ENCODE results near the gene FAU.

FAU gene

GRCh38 chr11:65136515-65137096 lies 14.7 kb upstream of the FAU start:
- DNase-seq (ENCODE audit: low read depth in 2 of 2, low spot score in 1 of 2) = no peak

GRCh38 chr11:65135633-65136145 lies 13.8 kb upstream of the FAU start:
- no peak for DNase-seq (ENCODE audit: low read depth in 2 of 2, low spot score in 1 of 2)

GRCh38 chr11:65134952-65135632 lies 13.2 kb upstream of the FAU start:
- DNase-seq (ENCODE audit: low read depth in 2 of 2, low spot score in 1 of 2) = peak; percentile 52 to 71

- DNase-seq (ENCODE audit: low read depth in 2 of 2, low spot score in 1 of 2) = peak; percentile 82 to 86
These were observed 12.5 kb upstream of the FAU start, which contains the start of gene SYVN1 for GRCh38 chr11:65134240-65134951. TSS of gene SYVN1 (minus strand) at chr11:65134519. CDS start at chr11:65133601, 918 bp downstream.

GRCh38 chr11:65133724-65134123 lies 11.8 kb upstream of the FAU start:
- no peak for DNase-seq (ENCODE audit: low read depth in 2 of 2, low spot score in 1 of 2)

- no peak for DNase-seq (ENCODE audit: low read depth in 2 of 2, low spot score in 1 of 2)
These were observed 11.2 kb upstream of the FAU start for GRCh38 chr11:65132988-65133700.

GRCh38 chr11:65132238-65132987 lies 10.5 kb upstream of the FAU start:
- DNase-seq (ENCODE audit: low read depth in 2 of 2, low spot score in 1 of 2) = no peak

- no peak for DNase-seq (ENCODE audit: low read depth in 2 of 2, low spot score in 1 of 2)
These were observed 9.9 kb upstream of the FAU start for GRCh38 chr11:65131895-65132237.

GRCh38 chr11:65131417-65131776 lies 9.5 kb upstream of the FAU start:
- DNase-seq (ENCODE audit: low read depth in 2 of 2, low spot score in 1 of 2) = no peak

GRCh38 chr11:65130631-65131416 lies 8.9 kb upstream of the FAU start:
- no peak for DNase-seq (ENCODE audit: low read depth in 2 of 2, low spot score in 1 of 2)

GRCh38 chr11:65129649-65130441 lies 7.9 kb upstream of the FAU start:
- DNase-seq (ENCODE audit: low read depth in 2 of 2, low spot score in 1 of 2) = no peak

- no peak for DNase-seq (ENCODE audit: low read depth in 2 of 2, low spot score in 1 of 2)
These were observed 6.5 kb upstream of the FAU start for GRCh38 chr11:65128182-65129145.

- DNase-seq (ENCODE audit: low read depth in 2 of 2, low spot score in 1 of 2) = no peak
These were observed 5.7 kb upstream of the FAU start for GRCh38 chr11:65127473-65128181.

GRCh38 chr11:65126624-65127274 lies 4.8 kb upstream of the FAU start:
- no peak for DNase-seq (ENCODE audit: low read depth in 2 of 2, low spot score in 1 of 2)

- DNase-seq (ENCODE audit: low read depth in 2 of 2, low spot score in 1 of 2) = no peak
These were observed 3.5 kb upstream of the FAU start for GRCh38 chr11:65125197-65126056.

All from stimulated activated CD8-positive, alpha-beta memory T cell treated with anti-CD3 and anti-CD28 coated beads, Interleukin-4, amount 100 ng/mL, for 4 hours (primary cell).